ENCODE measurements around the gene PRDX1. TPM values are rescaled to one million over a fixed set of nuclear protein-coding genes. Genes with fewer than 3 reads are reported as not detected.

The PRDX1 gene
- total and polyA plus RNA-seq, 2 of the 8 experiments (the other 6 are each of a cell fraction or from before 2014, with no cell fraction given): 1,165 to 1,418 TPM

- Histone ChIP-seq H2BK20ac (ENCODE audit: low read length) (no peak overlapping the region), H3K79me1 (ENCODE audit: low read depth, low read length) (no peaks in the 10 kb centered on the region), H3K14ac (ENCODE audit: insufficient read length) (no peak overlapping the region), H4K8ac (ENCODE audit: extremely low read depth, insufficient read depth, low read length) (no peak overlapping the region), H4K5ac (ENCODE audit: insufficient read length, low read depth, low read length) (no peak overlapping the region), H4K91ac (replicated peaks; ENCODE audit: insufficient read length, low read length) (no peak overlapping the region), H3K27me3 (replicated peaks in 1 of 4; ENCODE audit: control insufficient read depth in 3 of 4, extremely low read depth in 1 of 4, insufficient read depth in 3 of 4, low read length in 3 of 4) (no peaks in the 10 kb centered on the region), H2AK5ac (ENCODE audit: low read depth, low read length) (no peak overlapping the region), H2BK12ac (ENCODE audit: low read depth, low read length) (no peak overlapping the region), H3K27ac (ENCODE audit: low read depth, low read length) (no peak overlapping the region), H3K18ac (ENCODE audit: extremely low read depth, low read length) (no peak overlapping the region), H3K9ac (replicated peaks in 1 of 4; ENCODE audit: extremely low read depth in 1 of 4, low read depth in 3 of 4, low read length in 3 of 4) (no peak overlapping the region), H3K4me2 (ENCODE audit: insufficient read depth in 1 of 2, low read depth in 2 of 2, low read length in 2 of 2) (no peak overlapping the region), H4K20me1 (replicated peaks in 1 of 2; ENCODE audit: control insufficient read depth in 1 of 2, insufficient read depth in 2 of 2, low read length in 2 of 2) (no peaks in the 10 kb centered on the region), H3K9me3 (ENCODE audit: insufficient read depth in 2 of 2, low read depth in 1 of 2, low read length in 1 of 2) (no peaks in the 10 kb centered on the region), H3K36me3 (ENCODE audit: control insufficient read depth in 2 of 4, insufficient read depth in 4 of 4, low read length in 3 of 4) (no peaks in the 10 kb centered on the region), H2BK120ac (replicated peaks; ENCODE audit: low read depth, low read length) (no peak overlapping the region), H2BK5ac (ENCODE audit: low read depth, low read length) (no peak overlapping the region), H3K4ac (replicated peaks; ENCODE audit: insufficient read length, low read depth, low read length) (no peak overlapping the region), H3K79me2 (ENCODE audit: control insufficient read depth in 1 of 2, insufficient read depth in 2 of 2, low read length in 2 of 2) (0 out of 4 replicates have a peak, but pooled peaks cover 0 to 2% of the 10 kb centered on the region in 2 experiments), H3K23me2 (ENCODE audit: low read depth, low read length) (no peaks in the 10 kb centered on the region), H3K4me3 (ENCODE audit: extremely low read depth in 1 of 4, insufficient read depth in 2 of 4, low read depth in 3 of 4, low read length in 4 of 4) (no peak overlapping the region), H2BK15ac (ENCODE audit: low read length) (no peak overlapping the region), H3K56ac (replicated peaks; ENCODE audit: insufficient read length, low read depth, low read length) (no peak overlapping the region), H3K4me1 (replicated peaks in 1 of 4; ENCODE audit: control insufficient read depth in 3 of 4, insufficient read depth in 4 of 4, low read length in 3 of 4) (no peaks in the 10 kb centered on the region), H3K23ac (ENCODE audit: insufficient read length) (no peak overlapping the region), H2AFZ (ENCODE audit: low read length) (no peak overlapping the region)
- POLR2A ChIA-PET (ENCODE audit: partially characterized antibody): no interaction called here
- 94% methylated on average over 3 of the region's 3 CpGs; no CpG with 5 or more reads in 1 of the 2 experiments for WGBS, 2 experiments (ENCODE audit: extremely low coverage in 1 of 2, insufficient coverage in 1 of 2, insufficient read length in 1 of 2, insufficient replicate concordance in 2 of 2, low coverage in 1 of 2, low lambda C conversion rate in 2 of 2, missing lambda C conversion rate in 1 of 2)
- DNase-seq (ENCODE audit: low read depth in 1 of 2, low spot score in 2 of 2) (no peak), FAIRE-seq (no peak)
- CTCF ChIA-PET (ENCODE audit: partially characterized antibody): interaction anchor here (1.8 to 1.9 kb wide), 2 partner anchors 14 to 16 kb away, joined by 5 to 7 read pairs; partner anchors contain the start of gene TESK2
- TF ChIP-seq ATF2 (IDR thresholded peaks at IDR 0.05; ENCODE audit: low read length) (no peak), RNF2 (IDR thresholded peaks at IDR 0.05; ENCODE audit: borderline replicate concordance, low read depth, low read length, missing control alignments, poor library complexity, severe bottlenecking) (no peak), NRF1 (IDR thresholded peaks at IDR 0.05; ENCODE audit: low read depth, low read length) (no peak), PHF8 (conservative IDR thresholded peaks at IDR 0.05; ENCODE audit: low read depth, low read length) (no peak), SRF (IDR thresholded peaks at IDR 0.05; ENCODE audit: low read depth, low read length) (no peak), JUN (IDR thresholded peaks at IDR 0.05; ENCODE audit: low read depth, low read length) (no peak), CTCF (IDR thresholded peaks at IDR 0.05; ENCODE audit: control extremely low read depth in 1 of 3, insufficient read depth in 1 of 3, low read depth in 1 of 3, low read length in 3 of 3) (no peak), SP4 (IDR thresholded peaks at IDR 0.05; ENCODE audit: low read length) (no peak), SIRT6 (IDR thresholded peaks at IDR 0.05; ENCODE audit: low read length) (no peak), BCL11A (IDR thresholded peaks at IDR 0.05; ENCODE audit: low read depth in 2 of 2, low read length in 2 of 2) (no peak)
Observed at GRCh38 chr1:45477646-45478045, 44.0 kb downstream of the PRDX1 start.

Measured in H1 (cell line).